ENCODE data around the gene ADNP. TPM values are rescaled to one million over a fixed set of nuclear protein-coding genes. Genes with fewer than 3 reads are reported as not detected.

Gene ADNP
- total and polyA plus RNA-seq, 5 donors from 2014 or later: 4.9 to 61.5 (median 7.0) TPM

- Histone ChIP-seq H3K4me3 (ENCODE audit: low read depth, low read length) (no peak overlapping the region), H3K27ac (ENCODE audit: insufficient read depth, low read length, poor library complexity, severe bottlenecking) (no peak overlapping the region), H3K4me1 (ENCODE audit: control insufficient read depth, insufficient read depth, low read length, poor library complexity, severe bottlenecking) (no peaks in the 10 kb centered on the region), H3K27me3 (ENCODE audit: control insufficient read depth, insufficient read depth, low read length) (no peaks in the 10 kb centered on the region), H3K36me3 (ENCODE audit: control insufficient read depth, insufficient read depth, low read length) (no peaks in the 10 kb centered on the region), H3K9me3 (ENCODE audit: control insufficient read depth in 2 of 2, low read length in 2 of 2) (no peaks in the 10 kb centered on the region)
- ATAC-seq (ENCODE audit: low read depth in 2 of 2) (no peak), DNase-seq (no peak)
- Mint-ChIP-seq H3K36me3 (peaks cover 3% of the 10 kb centered on the region), H3K27me3 (no peaks in the 10 kb centered on the region), H3K9me3 (no peaks in the 10 kb centered on the region), H3K4me1 (no peaks in the 10 kb centered on the region), H3K4me3 (no peak overlapping the region), H3K27ac (peak overlapping the region in 2 of 3 donors; percentile 5 to 75)
These were observed 62.4 kb downstream of the ADNP start for GRCh38 chr20:50868509-50869495.

- H3K4me1 ChIP-seq (ENCODE audit: control insufficient read depth, insufficient read depth, low read length, poor library complexity, severe bottlenecking): no peaks in the 10 kb centered on the region
- no peaks in the 10 kb centered on the region for H3K4me1 Mint-ChIP-seq
These were observed 63.4 kb downstream of the ADNP start for GRCh38 chr20:50867805-50868204.

GRCh38 chr20:50866831-50867230 lies 64.4 kb downstream of the ADNP start:
- no peak overlapping the region for H3K4me3 ChIP-seq (ENCODE audit: low read depth, low read length)
- H3K9me3 Mint-ChIP-seq: no peaks in the 10 kb centered on the region
- H3K4me1 Mint-ChIP-seq: no peaks in the 10 kb centered on the region
- H3K4me3 Mint-ChIP-seq: no peak overlapping the region
- H3K27me3 Mint-ChIP-seq: no peaks in the 10 kb centered on the region
- no peak overlapping the region for H3K27ac ChIP-seq (ENCODE audit: insufficient read depth, low read length, poor library complexity, severe bottlenecking)
- no peaks in the 10 kb centered on the region for H3K36me3 ChIP-seq (ENCODE audit: control insufficient read depth, insufficient read depth, low read length)
- ATAC-seq (ENCODE audit: low read depth in 2 of 2): no peak
- H3K36me3 Mint-ChIP-seq: peaks cover 4% of the 10 kb centered on the region
- H3K27ac Mint-ChIP-seq: no peak overlapping the region
- H3K27me3 ChIP-seq (ENCODE audit: control insufficient read depth, insufficient read depth, low read length): no peaks in the 10 kb centered on the region
- H3K4me1 ChIP-seq (ENCODE audit: control insufficient read depth, insufficient read depth, low read length, poor library complexity, severe bottlenecking): no peaks in the 10 kb centered on the region
- H3K9me3 ChIP-seq (ENCODE audit: control insufficient read depth in 2 of 2, low read length in 2 of 2): no peaks in the 10 kb centered on the region
- no peak for DNase-seq

More at GRCh38 chr20:50867805-50868204, 63.4 kb downstream of the ADNP start:
- no peak overlapping the region for H3K27ac Mint-ChIP-seq
- H3K4me3 ChIP-seq (ENCODE audit: low read depth, low read length): no peak overlapping the region
- H3K36me3 ChIP-seq (ENCODE audit: control insufficient read depth, insufficient read depth, low read length): no peaks in the 10 kb centered on the region
- H3K4me3 Mint-ChIP-seq: no peak overlapping the region
- peaks cover 4% of the 10 kb centered on the region for H3K36me3 Mint-ChIP-seq
- H3K27me3 Mint-ChIP-seq: no peaks in the 10 kb centered on the region
- H3K27ac ChIP-seq (ENCODE audit: insufficient read depth, low read length, poor library complexity, severe bottlenecking): no peak overlapping the region
- H3K9me3 Mint-ChIP-seq: no peaks in the 10 kb centered on the region
- DNase-seq: no peak
- no peaks in the 10 kb centered on the region for H3K27me3 ChIP-seq (ENCODE audit: control insufficient read depth, insufficient read depth, low read length)
- ATAC-seq (ENCODE audit: low read depth in 2 of 2): no peak
- H3K9me3 ChIP-seq (ENCODE audit: control insufficient read depth in 2 of 2, low read length in 2 of 2): no peaks in the 10 kb centered on the region

- no peaks in the 10 kb centered on the region for H3K27me3 ChIP-seq (ENCODE audit: control insufficient read depth, insufficient read depth, low read length)
- Mint-ChIP-seq H3K4me3 (no peak overlapping the region), H3K4me1 (no peaks in the 10 kb centered on the region), H3K27ac (no peak overlapping the region), H3K27me3 (no peaks in the 10 kb centered on the region), H3K9me3 (no peaks in the 10 kb centered on the region), H3K36me3 (peaks cover 4% of the 10 kb centered on the region)
- H3K4me3 ChIP-seq (ENCODE audit: low read depth, low read length): no peak overlapping the region
- no peak overlapping the region for H3K27ac ChIP-seq (ENCODE audit: insufficient read depth, low read length, poor library complexity, severe bottlenecking)
- H3K36me3 ChIP-seq (ENCODE audit: control insufficient read depth, insufficient read depth, low read length): no peaks in the 10 kb centered on the region
- ATAC-seq (ENCODE audit: low read depth in 2 of 2) (no peak), DNase-seq (no peak)
- H3K4me1 ChIP-seq (ENCODE audit: control insufficient read depth, insufficient read depth, low read length, poor library complexity, severe bottlenecking): no peaks in the 10 kb centered on the region
- no peaks in the 10 kb centered on the region for H3K9me3 ChIP-seq (ENCODE audit: control insufficient read depth in 2 of 2, low read length in 2 of 2)
These were observed 65.1 kb downstream of the ADNP start for GRCh38 chr20:50866036-50866685.

GRCh38 chr20:50865591-50865990 lies 65.6 kb downstream of the ADNP start:
- no peaks in the 10 kb centered on the region for H3K27me3 Mint-ChIP-seq
- Histone ChIP-seq H3K36me3 (ENCODE audit: control insufficient read depth, insufficient read depth, low read length) (no peaks in the 10 kb centered on the region), H3K9me3 (ENCODE audit: control insufficient read depth in 2 of 2, low read length in 2 of 2) (no peaks in the 10 kb centered on the region), H3K27ac (ENCODE audit: insufficient read depth, low read length, poor library complexity, severe bottlenecking) (no peak overlapping the region), H3K27me3 (ENCODE audit: control insufficient read depth, insufficient read depth, low read length) (no peaks in the 10 kb centered on the region), H3K4me1 (ENCODE audit: control insufficient read depth, insufficient read depth, low read length, poor library complexity, severe bottlenecking) (no peaks in the 10 kb centered on the region), H3K4me3 (ENCODE audit: low read depth, low read length) (no peak overlapping the region)
- H3K4me3 Mint-ChIP-seq: no peak overlapping the region
- no peaks in the 10 kb centered on the region for H3K4me1 Mint-ChIP-seq
- ATAC-seq (ENCODE audit: low read depth in 2 of 2) (no peak), DNase-seq (no peak)
- H3K36me3 Mint-ChIP-seq: peaks cover 4% of the 10 kb centered on the region
- H3K9me3 Mint-ChIP-seq: no peaks in the 10 kb centered on the region
- H3K27ac Mint-ChIP-seq: no peak overlapping the region

GRCh38 chr20:50865114-50865513 lies 66.1 kb downstream of the ADNP start:
- H3K27ac ChIP-seq (ENCODE audit: insufficient read depth, low read length, poor library complexity, severe bottlenecking): no peak overlapping the region
- H3K27me3 ChIP-seq (ENCODE audit: control insufficient read depth, insufficient read depth, low read length): no peaks in the 10 kb centered on the region
- Mint-ChIP-seq H3K4me1 (no peaks in the 10 kb centered on the region), H3K36me3 (peaks cover 4% of the 10 kb centered on the region), H3K27ac (no peak overlapping the region), H3K27me3 (no peaks in the 10 kb centered on the region), H3K4me3 (no peak overlapping the region), H3K9me3 (no peaks in the 10 kb centered on the region)
- H3K4me3 ChIP-seq (ENCODE audit: low read depth, low read length): no peak overlapping the region
- H3K36me3 ChIP-seq (ENCODE audit: control insufficient read depth, insufficient read depth, low read length): no peaks in the 10 kb centered on the region
- H3K4me1 ChIP-seq (ENCODE audit: control insufficient read depth, insufficient read depth, low read length, poor library complexity, severe bottlenecking): no peaks in the 10 kb centered on the region
- DNase-seq (no peak), ATAC-seq (ENCODE audit: low read depth in 2 of 2) (no peak)
- H3K9me3 ChIP-seq (ENCODE audit: control insufficient read depth in 2 of 2, low read length in 2 of 2): no peaks in the 10 kb centered on the region

- H3K4me3 ChIP-seq (ENCODE audit: low read depth, low read length): no peak overlapping the region
- no peaks in the 10 kb centered on the region for H3K9me3 ChIP-seq (ENCODE audit: control insufficient read depth in 2 of 2, low read length in 2 of 2)
- Mint-ChIP-seq H3K36me3 (peaks cover 4% of the 10 kb centered on the region), H3K4me1 (no peaks in the 10 kb centered on the region), H3K27ac (no peak overlapping the region), H3K9me3 (no peaks in the 10 kb centered on the region), H3K4me3 (no peak overlapping the region), H3K27me3 (peaks cover 4% of the 10 kb centered on the region)
- no peaks in the 10 kb centered on the region for H3K27me3 ChIP-seq (ENCODE audit: control insufficient read depth, insufficient read depth, low read length)
- no peak overlapping the region for H3K27ac ChIP-seq (ENCODE audit: insufficient read depth, low read length, poor library complexity, severe bottlenecking)
- DNase-seq (no peak), ATAC-seq (ENCODE audit: low read depth in 2 of 2) (no peak)
- H3K36me3 ChIP-seq (ENCODE audit: control insufficient read depth, insufficient read depth, low read length): no peaks in the 10 kb centered on the region
- no peaks in the 10 kb centered on the region for H3K4me1 ChIP-seq (ENCODE audit: control insufficient read depth, insufficient read depth, low read length, poor library complexity, severe bottlenecking)
These were observed 68.7 kb downstream of the ADNP start for GRCh38 chr20:50862546-50862945.

All from CD4-positive, CD25-positive, alpha-beta regulatory T cell (primary cell).